CD14-positive monocyte (primary cell): ENCODE results near the gene CNEP1R1. TPM values are rescaled to one million over a fixed set of nuclear protein-coding genes. Genes with fewer than 3 reads are reported as not detected.

ENCODE experiments used
- DNase-seq, 3 donors: peaks; one replicate each; pipeline ENCODE4 v3.0.0-alpha.2; 2011 to 2022
- H2AFZ ChIP-seq: 2 replicates; pipeline ENCODE4 v1.6.0; 2012; ENCODE audit warnings: mild to moderate bottlenecking, low read depth, low read length, inconsistent platforms; ENCODE audit not compliant: insufficient read depth, poor library complexity, severe bottlenecking
- H3K27ac ChIP-seq, 2 donors: 1 replicate in 1 of 2; 2 replicates in 1 of 2; pipeline ENCODE4 v1.5.1; 2012 to 2013; ENCODE audit warnings: low read length in 2 of 2, control low read depth in 1 of 2, inconsistent platforms in 1 of 2, low read depth in 1 of 2, mild to moderate bottlenecking in 1 of 2
- H3K27me3 ChIP-seq, 2 donors: one replicate each; pipeline versions ENCODE4 v1.6.0 to v1.6.1; 2011 to 2013; ENCODE audit warnings: low read length in 2 of 2; ENCODE audit not compliant: control insufficient read depth in 2 of 2, insufficient read depth in 2 of 2
- H3K36me3 ChIP-seq, 2 donors: replicated peaks in 1 of 2; 1 replicate in 1 of 2; 2 replicates in 1 of 2; pipeline versions ENCODE4 v1.5.1 to v1.6.1; 2012 to 2013; ENCODE audit warnings: low read length in 2 of 2, control low read depth in 1 of 2, inconsistent platforms in 1 of 2, mild to moderate bottlenecking in 1 of 2; ENCODE audit not compliant: insufficient read depth in 2 of 2, control insufficient read depth in 1 of 2
- H3K4me1 ChIP-seq, 2 donors: 1 replicate in 1 of 2; 2 replicates in 1 of 2; pipeline versions ENCODE4 v1.5.1 to v1.6.1; 2012 to 2013; ENCODE audit warnings: low read length in 2 of 2, control low read depth in 1 of 2, inconsistent platforms in 1 of 2, mild to moderate bottlenecking in 1 of 2, moderate library complexity in 1 of 2; ENCODE audit not compliant: insufficient read depth in 2 of 2, control insufficient read depth in 1 of 2
- H3K4me2 ChIP-seq: replicated peaks from 2 replicates; pipeline ENCODE3; 2012; ENCODE audit warnings: low read length, moderate library complexity, mild to moderate bottlenecking; ENCODE audit not compliant: poor library complexity, severe bottlenecking; ENCODE audit errors: extremely low read depth
- H3K4me3 ChIP-seq, 3 experiments: fragments of 200-600 bp in 1 of 3; sonication (generic) in 1 of 3; replicated peaks in 1 of 3; 1 replicate in 2 of 3; 2 replicates in 1 of 3; pipeline ENCODE4 v1.5.1; 2011 to 2013; ENCODE audit warnings: low read length in 3 of 3, mild to moderate bottlenecking in 3 of 3, control low read depth in 2 of 3, low read depth in 2 of 3, inconsistent platforms in 1 of 3, moderate library complexity in 1 of 3
- H3K79me2 ChIP-seq: 2 replicates; pipeline ENCODE4 v1.6.0; 2012; ENCODE audit warnings: mild to moderate bottlenecking, control low read depth, inconsistent platforms, low read length, moderate library complexity; ENCODE audit not compliant: insufficient read depth
- H3K9ac ChIP-seq: 2 replicates; pipeline ENCODE4 v1.6.0; 2017; ENCODE audit warnings: low read length, mild to moderate bottlenecking; ENCODE audit not compliant: insufficient read depth, poor library complexity, severe bottlenecking
- H3K9me3 ChIP-seq, 2 donors: replicated peaks in 1 of 2; 1 replicate in 1 of 2; 2 replicates in 1 of 2; pipeline versions ENCODE4 v1.5.1 to v1.6.1; 2012 to 2013; ENCODE audit warnings: low read length in 2 of 2, control low read depth in 1 of 2; ENCODE audit not compliant: control insufficient read depth in 1 of 2, insufficient read depth in 1 of 2
- H4K20me1 ChIP-seq: 2 replicates; pipeline ENCODE4 v1.6.0; 2012; ENCODE audit warnings: mild to moderate bottlenecking, low read length, control low read depth, moderate library complexity; ENCODE audit not compliant: insufficient read depth
- H3K27ac Mint-ChIP-seq, 7 donors: one replicate each; pipeline ENCODE4 v1.8.0; 2020; ENCODE audit warnings: mild to moderate bottlenecking in 7 of 7, mixed read lengths in 7 of 7, moderate library complexity in 6 of 7, inconsistent platforms in 2 of 7
- H3K27me3 Mint-ChIP-seq, 3 donors: one replicate each; pipeline ENCODE4 v1.8.0; 2021 to 2022; ENCODE audit warnings: low read depth in 3 of 3, mild to moderate bottlenecking in 3 of 3, mixed read lengths in 3 of 3, moderate library complexity in 3 of 3, inconsistent platforms in 1 of 3
- H3K36me3 Mint-ChIP-seq, 2 donors: one replicate each; pipeline ENCODE4 v1.8.0; 2020; ENCODE audit warnings: mixed read lengths in 2 of 2, inconsistent platforms in 1 of 2, mild to moderate bottlenecking in 1 of 2
- H3K4me1 Mint-ChIP-seq: one replicate; pipeline ENCODE4 v1.8.0; 2020; ENCODE audit warnings: mild to moderate bottlenecking, mixed read lengths
- H3K4me3 Mint-ChIP-seq, 2 donors: one replicate each; pipeline ENCODE4 v1.8.0; 2020; ENCODE audit warnings: mild to moderate bottlenecking in 2 of 2, mixed read lengths in 2 of 2, moderate library complexity in 1 of 2
- H3K9me3 Mint-ChIP-seq, 7 donors: one replicate each; pipeline ENCODE4 v1.8.0; 2020 to 2022; ENCODE audit warnings: mixed read lengths in 7 of 7, mild to moderate bottlenecking in 6 of 7, moderate library complexity in 6 of 7, inconsistent platforms in 2 of 7
- CTCF ChIP-seq: fragments of 200-600 bp; IDR thresholded peaks from one replicate; pipeline ENCODE4 v1.8.0; 2022; ENCODE audit warnings: antibody characterized with exemption, mild to moderate bottlenecking
- WGBS: methylation state at CpG from one replicate; pipeline ENCODE4 v1.1.5; 2013; ENCODE audit warnings: missing lambda C conversion rate; ENCODE audit not compliant: insufficient coverage; 5-methylcytosine and 5-hydroxymethylcytosine counted together
- intact Hi-C, 2 donors: fragments of 100-400 bp; cut with micrococcal nuclease; formaldehyde crosslinking; loops; one replicate each; pipeline versions ENCODE4 v1.15.0 to v1.15.1; 2023
- polyA plus RNA-seq, 3 donors: library from polyadenylated mRNA; depleted of rRNA in 1 of 3; unstranded in 2 of 3; stranded (reverse) in 1 of 3; fragments of 300-500 nt in 2 of 3; fragments of >200 nt in 1 of 3; fragmentation: Illumina TruSeq in 2 of 3; gene quantifications; 1 replicate in 2 of 3; 2 replicates in 1 of 3; pipeline ENCODE4 v1.2.3, GENCODE V29; 2012 to 2021

CNEP1R1 gene
- polyA plus RNA-seq, 3 donors, result 13.7 to 49.6 (median 19.3) TPM

- intact Hi-C loops, result no loop called here
- no peaks in the 10 kb centered on the region for H3K9me3 ChIP-seq
- no peak for DNase-seq
- peaks cover 0 to 7% (median 3%) of the 10 kb centered on the region in 7 donors for H3K9me3 Mint-ChIP-seq
- TF ChIP-seq CTCF, result no peak
- no peaks in the 10 kb centered on the region for H3K4me1 ChIP-seq
- H4K20me1 ChIP-seq, result no peaks in the 10 kb centered on the region
- no peak overlapping the region for H3K27ac ChIP-seq
- no peaks in the 10 kb centered on the region for H3K79me2 ChIP-seq
- no peak overlapping the region for H2AFZ ChIP-seq
- H3K27me3 Mint-ChIP-seq, result peaks cover 6 to 15% (median 10%) of the 10 kb centered on the region in 3 donors
- H3K9ac ChIP-seq, result no peak overlapping the region
- H3K27me3 ChIP-seq, result no peaks in the 10 kb centered on the region
- no CpG with 5 or more reads among the region's 3 CpGs for WGBS
- no peak overlapping the region for H3K4me3 Mint-ChIP-seq
- H3K4me3 ChIP-seq, result no peak overlapping the region
- H3K27ac Mint-ChIP-seq, result no peak overlapping the region
- H3K36me3 Mint-ChIP-seq, result no peaks in the 10 kb centered on the region
- H3K4me2 ChIP-seq, result no peak overlapping the region
- no peaks in the 10 kb centered on the region for H3K36me3 ChIP-seq
- peaks cover 6% of the 10 kb centered on the region for H3K4me1 Mint-ChIP-seq
These were observed 23.9 kb upstream of the CNEP1R1 start for GRCh38 chr16:50001144-50001543.

- H3K4me2 ChIP-seq, result no peak overlapping the region
- Mint-ChIP-seq H3K4me1 (peaks cover 8% of the 10 kb centered on the region), H3K27me3 (peaks cover 6 to 14% (median 10%) of the 10 kb centered on the region in 3 donors), H3K27ac (no peak overlapping the region), H3K9me3 (peaks cover 3 to 17% (median 9%) of the 10 kb centered on the region in 7 donors), H3K4me3 (no peak overlapping the region), H3K36me3 (no peaks in the 10 kb centered on the region)
- no peak overlapping the region for H3K9ac ChIP-seq
- no peak overlapping the region for H2AFZ ChIP-seq
- TF ChIP-seq CTCF, result no peak
- H3K4me3 ChIP-seq, result no peak overlapping the region
- no peaks in the 10 kb centered on the region for H3K27me3 ChIP-seq
- no peaks in the 10 kb centered on the region for H3K4me1 ChIP-seq
- no peaks in the 10 kb centered on the region for H3K79me2 ChIP-seq
- no peak for DNase-seq
- no peak overlapping the region for H3K27ac ChIP-seq
- no peaks in the 10 kb centered on the region for H4K20me1 ChIP-seq
- H3K9me3 ChIP-seq, result peaks cover 0 to 5% of the 10 kb centered on the region in 2 donors
- no peaks in the 10 kb centered on the region for H3K36me3 ChIP-seq
- intact Hi-C loops, result no loop called here
- WGBS, result 100% methylated on average over 1 of the region's 1 CpG
These were observed 22.8 kb upstream of the CNEP1R1 start for GRCh38 chr16:50002190-50002589.
